ENCODE data around the gene B3GNT4. TPM values are rescaled to one million over a fixed set of nuclear protein-coding genes. Genes with fewer than 3 reads are reported as not detected.

The B3GNT4 gene
- total RNA-seq, 1 donor from 2014 or later = not detected

Other genes with a start within 250 kb of the B3GNT4 start
- gene BCL7A, start 181.8 kb upstream of the B3GNT4 start, total RNA-seq = 11.2 TPM
- 16.7 TPM for gene MLXIP, start 125.0 kb upstream of the B3GNT4 start, total RNA-seq
- gene IL31, start 29.5 kb upstream of the B3GNT4 start, total RNA-seq = not detected
- 0.74 TPM for gene LRRC43, start 20.6 kb upstream of the B3GNT4 start, total RNA-seq
- gene DIABLO, start 22.3 kb downstream of the B3GNT4 start, total RNA-seq = 29.7 TPM
- gene VPS33A, start 62.8 kb downstream of the B3GNT4 start, total RNA-seq = 11.4 TPM
- 102 TPM for gene CLIP1, start 219.0 kb downstream of the B3GNT4 start, total RNA-seq